Cardiac septum (tissue), 1 donor: Measurements from ENCODE around the gene SH3PXD2A. TPM values are rescaled to one million over a fixed set of nuclear protein-coding genes. Genes with fewer than 3 reads are reported as not detected.

Source experiments
- DNase-seq: peaks from one replicate; pipeline ENCODE4 v3.0.0-alpha.2; 2020; ENCODE audit warnings: low spot score
- intact Hi-C: fragments of 100-400 bp; cut with DNase I; formaldehyde crosslinking; loops from one replicate; pipeline ENCODE4 v1.14.0; 2022
- total RNA-seq: library from RNA; stranded (reverse); fragmentation: NEBNext Ultra II Directional; extraction: Animal tissue kit (Norgen Biotek cat#: 25700); gene quantifications from one replicate; pipeline ENCODE4 v1.2.1, GENCODE V29; 2021
- donor health status: DM: no; HTN: no; CAD: no.

Gene SH3PXD2A
- total RNA-seq, 1 donor from 2014 or later, result 45.0 TPM

DNA sequence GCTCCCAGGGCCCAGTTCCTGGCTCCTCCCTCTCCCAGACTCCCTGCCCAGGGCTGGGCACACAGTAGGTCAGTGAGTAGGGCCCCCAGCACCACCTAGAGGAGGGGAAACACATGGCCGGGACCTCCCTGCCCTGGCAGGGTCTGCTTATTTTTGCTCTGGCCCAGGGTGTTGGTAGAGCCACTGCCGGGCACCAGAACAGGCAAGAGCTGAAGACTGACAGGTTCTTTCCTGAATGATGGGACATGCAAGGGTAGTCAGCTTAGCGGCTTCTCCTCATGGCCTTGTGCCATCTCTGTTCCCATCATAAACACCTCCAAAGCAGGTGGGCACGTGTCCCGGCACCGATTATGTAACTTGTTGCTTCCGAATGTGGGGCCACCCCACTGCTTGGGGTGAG, 275.4 kb downstream of the SH3PXD2A start:
- no peak for DNase-seq
- intact Hi-C loops, result no loop called here

GRCh38 chr10:103578782-103579382, 276.5 kb downstream of the SH3PXD2A start:
- intact Hi-C loops, result no loop called here
- no peak for DNase-seq

DNA sequence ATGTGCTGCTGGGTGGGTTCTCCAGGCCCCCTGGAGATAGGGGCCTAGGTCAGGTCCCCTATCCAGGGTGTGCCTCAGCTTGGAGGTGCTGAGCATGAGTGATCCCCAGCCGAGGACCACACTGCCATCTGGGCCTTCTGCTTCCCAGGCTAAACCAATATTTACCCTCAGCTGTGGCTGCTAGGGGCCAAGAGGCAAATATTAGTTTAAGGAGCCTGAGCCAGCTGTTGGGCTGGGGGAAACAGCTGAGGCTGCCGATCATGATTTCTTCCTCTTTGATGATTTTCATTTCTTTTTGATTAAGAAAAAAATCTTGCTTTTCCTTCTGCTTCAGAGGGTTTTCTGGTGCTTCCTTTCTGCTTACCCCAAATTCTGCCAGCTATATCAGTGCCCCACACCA, 278.5 kb downstream of the SH3PXD2A start:
- intact Hi-C loops, result no loop called here
- DNase-seq, result no peak

DNA sequence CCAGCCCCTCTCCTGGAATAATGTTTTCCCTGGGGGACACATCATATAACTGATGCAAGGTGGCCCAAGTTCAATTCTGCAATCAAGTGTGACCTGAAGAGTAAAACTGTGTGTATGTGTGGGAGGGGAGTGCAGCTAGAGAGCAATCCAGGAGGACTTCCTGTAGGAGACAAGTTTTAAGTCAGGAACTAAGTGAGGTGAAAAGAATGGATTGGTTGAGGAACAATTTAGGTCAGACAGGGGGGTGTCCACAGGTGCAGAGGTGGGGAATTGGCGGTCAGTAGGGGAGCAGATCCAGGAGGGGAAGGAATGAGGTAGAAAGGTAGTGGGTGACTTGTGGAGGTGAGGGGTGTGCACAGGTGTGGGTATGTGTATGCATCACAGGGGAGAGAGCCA, 279.3 kb downstream of the SH3PXD2A start:
- intact Hi-C loops, result no loop called here
- DNase-seq, result no peak

GRCh38 chr10:103575416-103576075, 279.8 kb downstream of the SH3PXD2A start:
- DNase-seq, result no peak
- intact Hi-C loops, result no loop called here

DNA sequence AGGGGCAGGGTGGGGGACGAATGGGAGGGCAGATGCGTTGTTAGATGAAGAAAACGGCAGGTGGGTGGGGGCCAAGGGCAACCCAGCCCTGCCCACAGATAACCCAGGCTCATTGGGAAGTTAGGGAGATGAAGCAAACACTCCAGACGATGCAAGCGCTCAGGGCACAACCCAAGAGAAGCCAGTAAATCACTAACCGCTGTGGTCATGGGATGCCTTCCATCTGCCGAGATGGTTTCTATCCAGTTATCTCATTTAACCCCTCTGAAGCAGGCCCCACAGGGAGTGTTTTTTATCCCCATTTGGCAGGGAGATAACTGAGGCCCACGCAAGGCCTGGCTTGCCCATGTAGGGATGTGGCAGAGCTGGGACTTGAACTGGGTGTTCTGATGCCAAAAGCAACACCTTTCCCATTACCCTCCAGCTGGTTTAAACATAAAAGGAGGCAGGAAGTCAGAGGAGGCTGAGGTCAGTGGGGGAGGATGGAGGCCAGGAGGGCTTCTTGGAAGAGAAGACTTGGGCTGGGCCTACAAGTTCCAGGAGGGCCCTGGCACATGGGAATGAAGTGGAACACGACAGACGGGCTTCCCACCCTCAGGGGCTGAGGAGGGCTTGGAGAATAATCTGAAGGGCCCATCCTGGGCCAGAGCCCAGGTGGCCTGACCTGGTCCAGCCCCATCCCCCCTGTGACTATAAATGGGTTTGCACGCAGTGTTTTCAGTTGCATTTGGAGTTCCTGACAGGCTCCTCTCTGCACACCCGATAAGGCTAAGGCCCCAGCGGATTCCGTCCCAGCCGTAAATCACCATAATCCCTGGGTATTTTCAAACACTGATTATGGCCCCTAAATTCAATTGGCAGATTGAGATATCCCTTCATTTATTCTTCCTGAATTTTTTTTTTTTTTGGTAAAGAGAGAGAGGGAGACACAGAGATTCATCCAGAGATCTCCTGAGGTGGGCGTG, 281.0 kb downstream of the SH3PXD2A start:
- no peak for DNase-seq

DNA sequence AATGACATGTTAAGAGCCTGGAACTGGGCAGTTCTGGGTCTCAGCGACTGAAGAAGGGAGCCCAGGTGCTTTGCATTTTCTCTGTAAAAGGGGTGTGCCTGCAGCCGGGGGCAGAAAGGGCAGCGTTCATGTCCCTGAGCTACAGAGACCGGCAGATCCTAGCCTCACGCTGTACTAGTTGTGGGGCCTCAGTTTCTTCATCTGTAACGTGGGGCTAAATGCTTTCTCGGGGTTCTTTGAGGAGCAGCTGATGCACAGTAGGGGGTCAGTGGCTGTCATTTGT, 282.2 kb downstream of the SH3PXD2A start:
- intact Hi-C loops, result no loop called here
- no peak for DNase-seq

More for the DNA sequence above, 281.0 kb downstream of the SH3PXD2A start:
- intact Hi-C loops, result no loop called here

DNA sequence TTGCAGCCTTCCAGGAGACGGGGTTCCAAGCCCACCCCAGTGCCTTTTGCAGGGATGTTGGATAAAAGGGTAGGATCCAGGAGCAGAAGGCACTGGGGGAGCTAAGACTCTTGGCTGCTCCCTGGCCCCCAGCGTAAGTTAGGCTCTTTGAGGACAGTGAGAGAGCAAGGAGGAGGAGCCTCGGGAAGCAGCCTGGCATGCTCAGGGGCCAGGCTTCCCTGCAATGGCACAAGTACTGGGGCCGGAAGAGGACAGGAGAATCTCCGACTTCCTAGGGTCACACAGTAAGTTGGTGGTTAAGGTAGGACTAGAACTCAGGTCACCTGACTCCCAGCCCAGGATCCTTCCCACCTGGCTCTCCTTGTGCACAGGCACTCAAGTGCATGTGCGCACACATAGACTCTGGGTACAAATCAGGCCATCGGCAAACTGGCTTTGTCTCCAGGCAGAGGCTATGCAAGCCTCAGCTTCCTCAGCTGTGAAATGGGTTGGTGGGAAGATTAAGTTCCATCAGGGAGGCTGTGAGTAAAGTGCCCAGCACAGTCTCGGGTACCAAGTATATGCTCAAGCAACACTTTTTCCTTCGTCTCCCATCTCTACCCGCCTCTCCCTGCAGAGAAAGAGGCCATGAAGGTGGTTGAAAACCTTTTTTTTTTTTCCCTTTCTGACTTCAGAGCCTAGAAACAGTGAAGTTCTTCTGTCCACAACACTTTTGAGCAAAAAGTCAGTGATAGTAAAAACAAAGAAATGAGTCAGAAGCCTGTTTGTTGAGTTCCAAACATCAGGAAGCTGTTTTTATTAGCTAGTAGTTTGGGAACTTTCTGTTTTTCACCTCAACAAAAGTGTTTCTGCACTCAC, 282.8 kb downstream of the SH3PXD2A start:
- no peak for DNase-seq
- intact Hi-C loops, result no loop called here

DNA sequence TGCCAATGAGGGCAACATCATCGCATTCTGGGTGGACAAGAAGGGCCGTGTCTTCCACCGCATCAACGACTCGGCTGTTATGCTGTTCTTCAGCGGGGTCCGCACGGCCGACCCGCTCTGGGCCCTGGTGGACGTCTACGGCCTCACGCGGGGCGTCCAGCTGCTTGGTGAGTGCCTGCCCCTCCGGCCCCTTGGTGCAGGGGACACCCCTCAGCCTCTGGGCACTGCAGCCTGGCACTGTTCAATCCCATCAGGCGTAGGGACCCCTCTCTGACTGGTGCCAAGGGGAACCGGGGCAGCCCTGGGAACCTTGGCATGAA, 283.8 kb downstream of the SH3PXD2A start:
- no peak for DNase-seq
- intact Hi-C loops, result no loop called here

DNA sequence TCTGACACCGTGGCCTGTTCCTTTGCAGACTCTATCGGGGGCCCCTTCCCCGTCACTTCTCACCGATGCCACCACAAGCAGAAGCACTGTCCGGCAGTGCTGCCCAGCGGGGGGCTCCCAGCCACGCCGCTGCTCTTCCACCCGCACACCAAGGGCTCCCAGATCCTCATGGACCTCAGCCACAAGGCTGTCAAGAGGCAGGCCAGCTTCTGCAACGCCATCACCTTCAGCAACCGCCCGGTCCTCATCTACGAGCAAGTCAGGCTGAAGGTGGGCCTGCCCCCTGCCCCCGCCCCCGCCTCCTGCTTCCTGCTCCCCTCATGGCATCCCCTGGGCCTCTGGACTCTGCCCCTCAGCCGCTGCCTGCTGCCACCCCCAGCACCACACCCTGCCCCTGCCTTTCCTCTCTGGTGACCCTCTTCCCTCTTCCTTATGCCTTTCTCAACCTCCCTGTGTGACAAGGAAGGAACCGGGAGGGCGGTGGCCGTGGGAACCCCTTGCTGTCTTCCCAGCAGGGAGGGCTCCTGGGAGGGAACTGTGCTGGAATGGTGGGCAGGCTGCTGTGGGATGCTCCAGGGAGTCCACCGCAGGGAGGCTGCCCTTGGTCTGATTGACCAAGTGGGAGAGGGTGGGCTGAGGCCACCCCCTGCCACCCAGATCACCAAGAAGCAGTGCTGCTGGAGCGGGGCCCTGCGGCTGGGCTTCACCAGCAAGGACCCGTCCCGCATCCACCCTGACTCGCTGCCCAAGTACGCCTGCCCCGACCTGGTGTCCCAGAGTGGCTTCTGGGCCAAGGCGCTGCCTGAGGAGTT, 284.3 kb downstream of the SH3PXD2A start:
- no peak for DNase-seq
- intact Hi-C loops, result no loop called here

DNA sequence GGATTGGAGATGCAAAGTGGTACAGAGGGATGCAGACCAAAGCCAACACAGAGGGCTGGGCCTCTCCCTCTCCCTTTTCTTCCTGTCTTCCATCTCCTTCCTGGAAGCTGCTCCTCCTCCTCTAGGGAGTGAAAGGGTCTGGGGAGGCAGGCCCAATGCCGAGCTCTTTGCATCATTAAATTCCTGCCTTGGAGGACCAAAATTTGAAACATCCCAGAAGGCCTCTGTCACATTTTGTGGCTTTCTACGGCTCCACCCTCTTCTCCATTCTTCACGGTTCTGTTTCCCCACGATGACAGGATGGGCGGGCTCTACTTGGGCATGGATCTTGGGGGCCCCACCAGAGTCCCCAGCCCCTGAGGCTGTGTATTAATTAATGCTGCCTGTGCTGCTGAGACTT, 285.5 kb downstream of the SH3PXD2A start:
- intact Hi-C loops, result no loop called here
- DNase-seq, result no peak

DNA sequence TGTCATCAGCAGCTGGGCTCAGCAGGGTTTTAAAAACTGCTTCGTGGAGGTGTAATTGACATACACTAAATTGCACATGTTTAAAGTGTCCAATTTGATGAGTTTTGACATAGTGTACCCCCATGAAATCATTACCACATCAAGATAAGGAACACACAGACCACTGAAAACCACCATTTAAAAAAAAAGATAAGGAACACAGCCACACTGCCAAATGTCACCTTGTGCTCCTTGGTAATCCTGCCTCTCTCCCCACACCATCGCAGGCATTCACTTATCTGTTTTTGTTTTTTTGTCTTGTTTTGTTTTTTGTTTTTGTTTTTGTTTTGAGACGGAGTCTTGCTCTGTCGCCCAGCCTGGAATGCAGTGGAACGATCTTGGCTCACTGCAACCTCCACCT, 286.9 kb downstream of the SH3PXD2A start:
- intact Hi-C loops, result no loop called here
- no peak for DNase-seq

DNA sequence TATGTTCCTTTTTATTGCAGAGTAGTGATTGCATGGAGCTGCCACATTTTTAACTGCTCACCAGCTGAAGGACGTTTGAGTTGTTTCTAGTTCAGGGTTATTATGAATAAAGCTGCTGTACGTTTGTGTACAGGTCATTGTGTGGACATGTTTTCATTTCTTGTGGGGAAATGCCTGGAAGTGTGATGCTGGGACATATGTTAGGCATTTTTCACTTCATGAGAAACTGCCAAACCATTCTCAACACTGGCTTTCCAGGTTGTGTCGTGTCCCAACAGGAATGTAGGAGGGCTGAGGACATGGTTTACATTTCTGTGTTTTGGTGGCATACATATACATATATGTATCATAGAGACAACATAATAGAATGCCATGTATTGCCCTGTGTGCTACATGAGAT, 288.8 kb downstream of the SH3PXD2A start:
- DNase-seq, result no peak
- intact Hi-C loops, result no loop called here

DNA sequence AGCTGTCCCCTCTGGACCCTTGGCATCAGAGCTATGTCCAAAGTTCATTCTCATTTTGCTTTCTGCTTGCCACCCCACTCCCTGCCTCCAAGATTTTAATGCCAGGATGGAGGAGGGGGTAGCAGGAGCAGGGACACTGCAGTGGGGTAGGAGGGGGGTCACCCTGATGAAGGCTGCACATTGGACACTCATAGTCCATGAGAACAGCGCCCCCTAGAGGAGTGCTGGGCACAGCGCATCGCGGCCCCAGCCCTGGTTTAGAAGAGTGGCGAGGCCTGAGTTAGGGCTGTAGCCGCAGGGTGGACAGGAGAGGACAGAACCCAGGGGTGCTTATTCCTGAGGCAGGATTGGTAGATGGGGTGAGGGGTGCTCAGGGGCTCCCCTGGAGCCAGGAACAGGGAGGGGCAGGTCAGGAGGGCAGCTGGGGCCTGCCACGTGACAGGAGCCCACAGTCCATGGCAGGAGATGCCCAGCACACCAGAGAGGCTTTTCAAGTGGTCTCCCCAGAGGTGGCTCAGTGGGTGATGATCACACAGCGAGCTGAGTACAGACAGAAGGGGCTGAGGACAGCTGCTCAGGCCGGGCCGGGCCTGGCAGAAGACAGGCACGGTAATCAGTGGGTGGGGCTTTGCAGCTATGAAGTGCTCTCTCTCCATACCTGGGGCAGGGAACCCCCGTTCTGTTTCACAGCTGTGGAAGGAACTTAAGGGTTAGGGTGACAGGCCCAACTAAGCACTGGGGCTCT, 290.4 kb downstream of the SH3PXD2A start:
- intact Hi-C loops, result no loop called here
- no peak for DNase-seq

- intact Hi-C loops, result no loop called here
- DNase-seq, result no peak
These were observed 291.3 kb downstream of the SH3PXD2A start for GRCh38 chr10:103564116-103564501.

- intact Hi-C loops, result no loop called here
- DNase-seq, result no peak
These were observed 291.9 kb downstream of the SH3PXD2A start for GRCh38 chr10:103563231-103564115.

DNA sequence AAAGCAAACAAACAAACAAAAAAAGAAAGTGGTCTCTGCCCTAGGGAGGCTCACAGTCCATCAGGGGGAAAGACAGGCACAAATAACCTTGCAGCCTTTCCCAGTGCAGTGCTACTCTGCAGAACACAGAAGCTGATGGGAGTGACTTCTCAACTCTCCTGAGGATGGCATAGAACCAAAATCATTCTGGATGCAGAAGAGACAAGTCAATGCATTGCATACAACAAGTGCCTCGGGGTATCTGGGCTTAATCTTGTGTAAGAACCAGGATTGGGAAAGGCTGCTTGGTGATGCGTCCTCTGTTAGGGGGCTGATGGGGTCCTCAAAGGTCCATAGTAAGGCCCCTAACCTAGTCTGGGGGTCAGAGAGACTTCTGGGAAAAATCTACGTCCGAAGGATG, 293.0 kb downstream of the SH3PXD2A start:
- intact Hi-C loops, result no loop called here
- no peak for DNase-seq

- intact Hi-C loops, result no loop called here
- DNase-seq, result no peak
These were observed 294.5 kb downstream of the SH3PXD2A start for GRCh38 chr10:103560886-103561285.
